ENCODE results near the gene EPHA2.

EPHA2 gene

DNA sequence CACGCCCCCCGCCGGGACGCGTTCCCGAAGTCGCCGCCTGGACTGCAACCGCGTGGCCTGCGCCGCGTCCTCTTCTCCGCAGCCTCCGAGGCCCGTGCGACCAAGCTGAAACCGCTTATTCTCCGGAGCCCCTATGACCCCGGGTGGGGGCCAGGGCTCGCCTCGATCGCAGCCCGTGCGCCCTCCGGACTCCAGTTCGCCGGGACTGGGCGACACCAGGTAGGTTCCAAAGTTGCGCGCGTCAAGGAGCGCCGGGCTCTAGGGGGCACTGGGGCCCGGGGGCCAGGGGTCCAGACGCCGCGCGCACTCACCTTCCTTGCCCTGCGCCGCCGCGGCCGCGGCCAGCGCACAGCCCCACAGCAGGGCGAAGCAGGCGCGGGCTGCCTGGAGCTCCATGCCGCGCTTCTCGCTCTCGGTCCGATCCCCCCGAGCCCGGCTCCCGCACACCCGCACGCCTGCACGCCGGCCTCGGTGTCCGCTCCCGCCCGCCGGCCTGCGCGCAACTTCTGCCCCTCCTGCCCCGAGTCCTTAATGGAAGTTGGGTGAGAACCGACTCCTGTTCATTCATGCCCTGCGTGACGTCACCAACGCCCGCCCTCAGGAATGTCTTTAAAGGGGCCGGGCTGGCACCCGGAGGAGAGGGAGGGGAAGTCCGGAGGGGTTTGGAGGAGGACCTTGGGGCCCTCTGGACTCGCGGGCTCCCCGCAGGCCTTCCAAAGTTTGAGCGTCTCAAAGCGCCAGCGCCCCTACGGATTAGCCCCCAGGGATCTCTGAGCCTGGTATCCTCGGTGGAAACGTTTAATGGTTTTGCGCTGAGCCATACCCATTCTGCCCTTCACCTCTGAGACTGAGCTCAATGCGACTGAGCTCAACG is at the start of gene EPHA2:
Gene EPHA2, minus strand, starts transcription at position 533 of the 874 bp plus-strand sequence. Its CDS starts 137 bp downstream, at position 396.
- no CpG with 5 or more reads among the region's 89 CpGs for WGBS (ENCODE audit: insufficient coverage, insufficient read length)
- H3K4me1 ChIP-seq (ENCODE audit: control insufficient read depth, insufficient read depth, low read length): peaks cover 12% of the 10 kb centered on the region

GRCh38 chr1:16205334-16205671 is 49.4 kb upstream of the EPHA2 start:
- Histone ChIP-seq H3K4me3 (ENCODE audit: low read length) (no peak overlapping the region), H3K27ac (ENCODE audit: low read length) (no peak overlapping the region), H3K27me3 (ENCODE audit: control insufficient read depth, insufficient read depth, low read length) (no peaks in the 10 kb centered on the region), H3K36me3 (ENCODE audit: control insufficient read depth, insufficient read depth, low read length) (peaks cover 22% of the 10 kb centered on the region), H3K9me3 (ENCODE audit: control insufficient read depth, insufficient read depth, low read length) (no peaks in the 10 kb centered on the region), H3K4me1 (ENCODE audit: control insufficient read depth, insufficient read depth, low read length) (peaks cover 12% of the 10 kb centered on the region; the same call in 1 of the 2 replicates)
- no CpG with 5 or more reads among the region's 11 CpGs for WGBS (ENCODE audit: insufficient coverage, insufficient read length)
- DNase-seq (ENCODE audit: low read depth, low spot score): no peak

More for the DNA sequence above, at the start of gene EPHA2:
- peak; percentile 81 for DNase-seq (ENCODE audit: low read depth, low spot score)
- H3K36me3 ChIP-seq (ENCODE audit: control insufficient read depth, insufficient read depth, low read length): peaks cover under 1% of the 10 kb centered on the region; the same call in 1 of the 2 replicates
- peak within 1 kb of the TSS; percentile 87 for H3K4me3 ChIP-seq (ENCODE audit: low read length)
- H3K9me3 ChIP-seq (ENCODE audit: control insufficient read depth, insufficient read depth, low read length): no peaks in the 10 kb centered on the region
- H3K27ac ChIP-seq (ENCODE audit: low read length): no peak within 1 kb of the TSS
- no peaks in the 10 kb centered on the region for H3K27me3 ChIP-seq (ENCODE audit: control insufficient read depth, insufficient read depth, low read length)

GRCh38 chr1:16204634-16205333 is 48.9 kb upstream of the EPHA2 start:
- no peak for DNase-seq (ENCODE audit: low read depth, low spot score)
- Histone ChIP-seq H3K9me3 (ENCODE audit: control insufficient read depth, insufficient read depth, low read length) (no peaks in the 10 kb centered on the region), H3K4me1 (ENCODE audit: control insufficient read depth, insufficient read depth, low read length) (peaks cover 10% of the 10 kb centered on the region; the same call in 1 of the 2 replicates), H3K4me3 (ENCODE audit: low read length) (no peak overlapping the region), H3K27ac (ENCODE audit: low read length) (no peak overlapping the region), H3K36me3 (ENCODE audit: control insufficient read depth, insufficient read depth, low read length) (peaks cover 22% of the 10 kb centered on the region), H3K27me3 (ENCODE audit: control insufficient read depth, insufficient read depth, low read length) (no peaks in the 10 kb centered on the region)
- WGBS (ENCODE audit: insufficient coverage, insufficient read length): no CpG with 5 or more reads among the region's 12 CpGs

- Histone ChIP-seq H3K4me1 (ENCODE audit: control insufficient read depth, insufficient read depth, low read length) (peaks cover 7% of the 10 kb centered on the region; the same call in 1 of the 2 replicates), H3K27me3 (ENCODE audit: control insufficient read depth, insufficient read depth, low read length) (no peaks in the 10 kb centered on the region), H3K36me3 (ENCODE audit: control insufficient read depth, insufficient read depth, low read length) (peaks cover 22% of the 10 kb centered on the region), H3K4me3 (ENCODE audit: low read length) (no peak overlapping the region), H3K9me3 (ENCODE audit: control insufficient read depth, insufficient read depth, low read length) (no peaks in the 10 kb centered on the region), H3K27ac (ENCODE audit: low read length) (no peak overlapping the region)
- DNase-seq (ENCODE audit: low read depth, low spot score): no peak
- WGBS (ENCODE audit: insufficient coverage, insufficient read length): no CpG with 5 or more reads among the region's 2 CpGs
Observed at GRCh38 chr1:16204216-16204615, 48.3 kb upstream of the EPHA2 start.

GRCh38 chr1:16203550-16203949 is 47.7 kb upstream of the EPHA2 start:
- peaks cover 7% of the 10 kb centered on the region; the same call in 1 of the 2 replicates for H3K4me1 ChIP-seq (ENCODE audit: control insufficient read depth, insufficient read depth, low read length)
- no peak for DNase-seq (ENCODE audit: low read depth, low spot score)
- no CpG with 5 or more reads among the region's 3 CpGs for WGBS (ENCODE audit: insufficient coverage, insufficient read length)
- H3K36me3 ChIP-seq (ENCODE audit: control insufficient read depth, insufficient read depth, low read length): peaks cover 26% of the 10 kb centered on the region
- no peaks in the 10 kb centered on the region for H3K27me3 ChIP-seq (ENCODE audit: control insufficient read depth, insufficient read depth, low read length)
- H3K4me3 ChIP-seq (ENCODE audit: low read length): no peak overlapping the region
- H3K27ac ChIP-seq (ENCODE audit: low read length): no peak overlapping the region
- no peaks in the 10 kb centered on the region for H3K9me3 ChIP-seq (ENCODE audit: control insufficient read depth, insufficient read depth, low read length)

DNA sequence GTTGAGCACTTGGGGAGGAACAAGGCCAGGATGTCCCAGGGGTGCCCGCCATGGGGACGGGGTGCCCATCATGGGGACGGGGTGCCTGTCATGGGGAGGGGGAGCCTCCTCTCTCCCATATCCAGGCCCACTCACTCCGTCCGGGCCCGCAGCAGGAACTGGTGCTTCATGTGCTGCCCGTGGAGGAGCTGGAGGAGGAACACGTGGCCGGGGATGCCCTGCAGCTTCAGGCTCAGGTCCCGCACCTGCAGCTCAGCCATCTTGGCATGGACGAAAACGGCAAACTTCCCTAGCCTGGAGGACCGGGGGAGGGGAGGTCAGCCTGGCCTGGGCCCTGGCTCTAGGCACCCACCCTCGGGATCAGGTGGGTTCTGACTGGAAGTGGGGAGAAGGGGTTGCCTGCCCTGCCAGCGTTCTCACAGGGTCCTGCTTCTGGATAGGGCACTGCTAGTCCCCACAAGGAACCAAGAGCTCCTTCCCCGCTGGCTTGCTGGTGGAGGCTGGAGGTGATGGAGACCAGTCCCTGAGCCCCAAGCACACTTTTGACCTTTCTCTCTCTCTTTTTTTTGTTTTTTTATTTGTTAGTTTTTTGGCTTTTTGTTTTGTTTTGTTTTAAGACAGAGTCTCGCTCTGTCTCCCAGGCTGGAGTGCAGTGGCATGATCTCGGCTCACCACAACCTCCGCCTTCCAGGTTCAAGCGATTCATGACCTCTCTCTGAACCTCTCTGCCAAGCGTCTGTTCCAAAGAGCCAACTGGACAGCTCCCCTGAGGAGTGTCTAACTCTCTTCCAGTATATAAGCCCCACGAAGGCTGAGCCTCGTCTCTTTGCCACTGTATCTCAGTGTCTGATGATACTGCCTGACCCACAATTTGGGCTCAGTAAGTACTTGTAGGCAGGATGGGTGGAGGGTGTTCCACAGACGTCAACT is 46.7 kb upstream of the EPHA2 start:
- H3K4me1 ChIP-seq (ENCODE audit: control insufficient read depth, insufficient read depth, low read length): peaks cover 5% of the 10 kb centered on the region; the same call in 1 of the 2 replicates
- no CpG with 5 or more reads among the region's 24 CpGs for WGBS (ENCODE audit: insufficient coverage, insufficient read length)
- H3K27me3 ChIP-seq (ENCODE audit: control insufficient read depth, insufficient read depth, low read length): no peaks in the 10 kb centered on the region
- no peak overlapping the region for H3K4me3 ChIP-seq (ENCODE audit: low read length)
- H3K9me3 ChIP-seq (ENCODE audit: control insufficient read depth, insufficient read depth, low read length): no peaks in the 10 kb centered on the region
- no peak overlapping the region for H3K27ac ChIP-seq (ENCODE audit: low read length)
- DNase-seq (ENCODE audit: low read depth, low spot score): no peak
- H3K36me3 ChIP-seq (ENCODE audit: control insufficient read depth, insufficient read depth, low read length): peaks cover 26% of the 10 kb centered on the region

DNA sequence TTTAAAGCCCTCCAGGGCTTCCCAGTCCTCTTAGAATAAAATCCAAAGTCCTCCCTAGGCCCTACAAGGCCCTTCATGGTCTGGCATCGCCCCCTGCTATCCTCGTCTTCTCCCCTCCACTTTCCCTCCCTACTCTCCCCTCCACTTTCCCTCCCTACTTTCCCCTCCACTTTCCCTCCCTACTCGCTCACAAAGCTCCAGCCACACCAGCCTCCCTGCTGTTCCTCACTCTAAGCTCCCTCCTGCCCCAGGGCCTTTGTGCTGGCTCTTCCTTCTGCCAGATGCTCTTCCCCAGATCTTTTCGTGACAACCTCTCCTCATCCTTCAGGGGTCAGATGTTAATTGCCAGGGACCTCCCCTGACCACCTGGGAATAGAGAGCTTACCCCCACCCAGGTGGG is 43.8 kb upstream of the EPHA2 start:
- Histone ChIP-seq H3K27ac (ENCODE audit: low read length) (no peak overlapping the region), H3K27me3 (ENCODE audit: control insufficient read depth, insufficient read depth, low read length) (no peaks in the 10 kb centered on the region), H3K4me3 (ENCODE audit: low read length) (no peak overlapping the region), H3K4me1 (ENCODE audit: control insufficient read depth, insufficient read depth, low read length) (no peaks in the 10 kb centered on the region), H3K36me3 (ENCODE audit: control insufficient read depth, insufficient read depth, low read length) (peaks cover 25% of the 10 kb centered on the region), H3K9me3 (ENCODE audit: control insufficient read depth, insufficient read depth, low read length) (no peaks in the 10 kb centered on the region)
- DNase-seq (ENCODE audit: low read depth, low spot score): no peak
- whole genome bisulfite sequencing (ENCODE audit: insufficient coverage, insufficient read length): 100% methylated on average over 1 of the region's 4 CpGs

DNA sequence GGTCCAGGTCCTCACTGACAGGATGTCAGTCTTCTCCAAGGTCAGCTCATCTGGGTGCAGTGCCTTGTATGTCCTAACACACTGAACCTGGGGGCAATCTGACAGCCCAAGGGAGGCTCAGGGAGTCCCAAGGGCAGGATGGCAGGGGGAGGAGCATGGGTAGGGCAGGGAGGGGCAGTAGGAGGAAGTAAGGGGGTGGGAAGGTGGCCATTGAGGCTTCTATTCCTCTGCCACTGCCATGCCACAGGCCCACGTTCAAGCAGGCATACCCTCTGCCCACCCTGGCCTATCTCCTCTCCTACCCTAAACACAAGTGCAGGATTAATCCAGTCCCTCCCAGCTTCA is 43.3 kb upstream of the EPHA2 start:
- H3K27me3 ChIP-seq (ENCODE audit: control insufficient read depth, insufficient read depth, low read length): no peaks in the 10 kb centered on the region
- DNase-seq (ENCODE audit: low read depth, low spot score): no peak
- no peaks in the 10 kb centered on the region for H3K4me1 ChIP-seq (ENCODE audit: control insufficient read depth, insufficient read depth, low read length)
- WGBS (ENCODE audit: insufficient coverage, insufficient read length): no CpG with 5 or more reads among the region's 1 CpG
- no peak overlapping the region for H3K4me3 ChIP-seq (ENCODE audit: low read length)
- H3K27ac ChIP-seq (ENCODE audit: low read length): no peak overlapping the region
- peaks cover 19% of the 10 kb centered on the region for H3K36me3 ChIP-seq (ENCODE audit: control insufficient read depth, insufficient read depth, low read length)
- no peaks in the 10 kb centered on the region for H3K9me3 ChIP-seq (ENCODE audit: control insufficient read depth, insufficient read depth, low read length)

DNA sequence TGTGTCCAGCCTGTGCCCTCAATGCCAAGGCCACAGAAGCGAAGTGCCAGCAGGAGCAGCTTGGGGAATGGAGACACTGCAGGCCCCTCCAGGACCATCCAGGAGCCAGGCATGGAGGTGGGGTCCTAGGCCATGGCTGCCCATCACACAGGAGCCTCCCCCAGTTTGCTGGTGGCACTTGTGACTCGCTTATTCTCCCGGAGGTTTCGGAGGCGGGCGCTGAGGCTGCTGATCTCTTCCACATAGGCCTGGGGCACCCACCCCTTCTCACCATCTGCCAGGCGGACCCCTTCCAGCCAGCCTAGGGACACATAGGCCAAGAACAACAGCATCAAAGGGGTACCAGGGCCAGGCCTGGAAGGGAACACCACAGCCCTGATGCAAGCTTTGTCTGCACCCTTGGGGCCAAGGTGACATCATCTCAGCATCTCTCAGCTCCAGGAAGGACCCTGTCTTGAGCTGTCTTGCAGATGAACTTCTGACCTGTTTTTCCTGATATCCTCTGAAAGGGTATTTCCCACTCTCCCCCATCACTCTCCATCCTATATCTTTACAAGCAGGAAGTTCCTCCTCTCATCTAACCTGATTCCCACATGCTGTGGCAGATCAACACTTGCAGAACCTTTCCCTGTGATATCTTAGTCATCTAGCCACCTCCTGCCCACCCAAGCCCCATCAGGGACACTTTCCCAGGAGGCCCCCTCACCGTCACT is 42.7 kb upstream of the EPHA2 start:
- no CpG with 5 or more reads among the region's 8 CpGs for WGBS (ENCODE audit: insufficient coverage, insufficient read length)
- H3K36me3 ChIP-seq (ENCODE audit: control insufficient read depth, insufficient read depth, low read length): peaks cover 18% of the 10 kb centered on the region
- no peak overlapping the region for H3K27ac ChIP-seq (ENCODE audit: low read length)
- H3K4me3 ChIP-seq (ENCODE audit: low read length): no peak overlapping the region
- no peak for DNase-seq (ENCODE audit: low read depth, low spot score)
- no peaks in the 10 kb centered on the region for H3K9me3 ChIP-seq (ENCODE audit: control insufficient read depth, insufficient read depth, low read length)
- H3K27me3 ChIP-seq (ENCODE audit: control insufficient read depth, insufficient read depth, low read length): no peaks in the 10 kb centered on the region
- no peaks in the 10 kb centered on the region for H3K4me1 ChIP-seq (ENCODE audit: control insufficient read depth, insufficient read depth, low read length)
